Glomerular visceral epithelial cell (primary cell): Measurements from ENCODE around the gene UST.
"Not testable (repeated sequence)": the region's sequence is repeated elsewhere in the genome, so short reads cannot be mapped to it uniquely, and the experiment has no call there.

Experiments
- DNase-seq: peaks from one replicate; pipeline ENCODE4 v3.0.0-alpha.2; 2016; ENCODE audit errors: extremely low spot score

Gene UST

DNA sequence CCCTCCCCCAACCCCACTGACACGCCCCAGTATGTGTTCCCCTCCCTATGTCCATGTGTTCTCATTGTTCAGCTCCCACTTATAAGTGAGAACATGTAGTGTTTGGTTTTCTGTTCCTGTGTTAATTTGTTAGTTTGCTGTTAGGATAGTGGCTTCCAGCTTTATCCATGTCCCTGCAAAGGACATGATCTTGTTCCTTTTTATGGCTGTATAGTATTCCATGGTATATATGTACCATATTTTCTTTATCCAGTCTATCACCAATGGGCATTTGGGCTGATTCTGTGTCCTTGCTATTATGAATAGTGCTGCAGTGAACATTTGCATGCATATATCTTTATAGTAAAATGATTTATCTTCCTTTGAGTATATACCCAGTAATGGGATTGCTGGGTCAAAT is 259.4 kb downstream of the UST start:
- DNase-seq = not testable (repeated sequence)

DNA sequence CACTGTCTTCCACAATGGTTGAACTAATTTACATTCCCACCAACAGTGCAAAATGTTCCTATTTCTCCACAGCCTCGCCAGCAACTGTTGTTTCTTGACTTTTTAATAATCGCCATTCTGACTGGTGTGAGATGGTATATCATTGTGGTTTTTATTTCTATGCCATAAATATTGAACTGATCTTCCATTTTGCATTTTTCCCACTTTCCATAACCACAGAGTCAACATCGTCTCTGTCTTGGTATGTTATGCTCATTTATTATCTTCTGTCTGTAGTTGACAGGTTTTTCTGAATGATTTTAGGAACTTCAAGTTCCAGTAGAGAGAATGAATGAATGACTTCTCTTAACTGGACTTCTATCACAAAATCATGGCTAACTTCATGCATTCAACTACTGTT is 259.8 kb downstream of the UST start:
- no peak for DNase-seq

DNA sequence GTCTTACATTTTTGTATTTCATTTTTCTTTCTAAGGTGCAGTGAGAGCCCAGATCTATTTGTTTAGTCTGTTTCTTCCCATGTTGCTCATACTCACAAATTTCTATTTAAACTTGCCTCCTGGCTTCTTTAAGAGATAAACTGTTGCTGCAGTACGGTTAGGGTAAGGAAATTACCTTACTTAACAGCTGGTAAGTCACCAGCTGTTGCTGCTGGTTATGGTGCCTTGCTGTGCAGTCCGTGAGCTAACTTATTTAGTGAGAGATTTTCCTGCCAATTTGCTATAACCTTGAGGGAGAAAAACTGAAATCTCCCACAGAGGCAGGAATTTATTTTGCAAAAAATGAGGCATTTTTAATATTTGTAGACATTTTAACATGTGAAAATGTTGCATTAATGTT is 261.0 kb downstream of the UST start:
- DNase-seq = no peak

DNA sequence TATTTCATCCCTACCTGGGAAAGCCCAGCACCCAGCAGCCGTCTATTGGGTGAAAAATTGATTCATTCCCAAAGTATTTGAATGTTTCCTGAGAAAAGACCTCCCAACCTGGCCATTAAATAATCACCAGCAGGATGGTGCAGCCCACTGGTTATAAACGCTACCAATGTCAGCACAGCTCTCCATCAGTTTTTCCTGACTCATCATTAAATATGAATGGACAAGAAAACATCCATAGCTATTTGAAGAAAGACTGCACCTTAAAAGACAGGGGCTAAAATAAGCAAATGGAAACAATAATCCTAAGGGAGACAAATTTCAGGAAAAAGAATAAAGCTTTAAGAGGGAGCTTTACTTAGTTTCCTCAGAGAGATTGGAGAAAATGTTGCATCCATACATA is 261.9 kb downstream of the UST start:
- no peak for DNase-seq

DNA sequence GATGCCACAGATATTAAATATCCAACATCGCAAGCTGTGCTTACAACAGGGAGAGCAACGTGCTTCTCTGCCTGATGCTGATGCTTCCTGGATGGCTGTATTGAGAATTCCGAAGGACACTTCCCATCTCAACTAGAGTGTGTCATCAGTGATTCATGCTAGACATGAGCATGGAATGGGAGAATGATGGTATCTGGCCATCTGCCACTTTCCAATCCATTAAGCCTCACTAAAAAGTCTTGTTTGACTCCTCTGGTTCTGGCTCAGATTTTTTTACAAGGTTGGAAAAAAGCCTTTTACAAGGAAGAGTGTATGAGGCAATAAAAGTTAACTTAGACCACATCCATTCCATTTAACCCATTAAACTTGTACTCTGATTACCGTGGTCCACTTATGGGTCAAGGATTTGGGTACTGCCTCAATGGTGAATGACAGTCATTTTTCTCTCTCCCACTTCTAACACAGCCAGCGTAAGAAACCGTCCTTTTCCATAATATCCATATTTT is 265.3 kb downstream of the UST start:
- peak; percentile 95 for DNase-seq

DNA sequence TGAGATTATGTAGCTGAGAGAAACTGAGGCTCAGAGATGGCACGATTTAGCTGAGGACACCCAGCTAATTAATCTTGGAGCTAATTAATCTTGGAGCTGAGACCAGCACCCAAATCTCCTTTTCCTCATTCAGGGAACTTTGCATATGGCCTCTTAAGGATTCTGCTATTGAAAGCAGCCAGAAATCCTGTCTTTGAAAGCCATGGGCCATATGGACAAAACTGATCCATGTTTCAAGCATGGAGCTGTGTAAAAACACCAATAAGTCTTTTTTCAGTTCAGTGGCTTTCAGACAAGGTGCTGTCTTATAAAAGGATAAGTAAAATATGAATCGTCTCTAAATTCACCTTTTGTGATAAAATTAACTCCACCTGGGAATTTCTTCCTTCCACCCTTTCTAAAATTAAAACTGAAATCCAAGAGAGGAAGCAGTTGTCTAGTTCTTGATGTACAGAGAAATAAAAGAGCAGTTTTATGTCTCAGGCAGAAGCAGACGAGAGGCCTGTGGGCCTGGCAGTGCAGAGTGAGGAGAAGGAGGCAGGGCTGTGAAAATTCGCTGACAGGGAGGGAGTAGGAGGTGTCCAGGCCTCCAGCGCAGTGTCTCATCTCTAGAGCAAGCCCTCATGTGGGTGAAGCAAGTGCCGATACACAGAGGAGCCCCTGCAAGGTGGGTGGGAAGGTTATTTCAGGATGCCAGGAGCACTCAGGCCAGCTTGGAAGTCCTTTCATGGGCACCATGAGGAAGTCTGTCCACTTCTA is 266.9 kb downstream of the UST start:
- no peak for DNase-seq

DNA sequence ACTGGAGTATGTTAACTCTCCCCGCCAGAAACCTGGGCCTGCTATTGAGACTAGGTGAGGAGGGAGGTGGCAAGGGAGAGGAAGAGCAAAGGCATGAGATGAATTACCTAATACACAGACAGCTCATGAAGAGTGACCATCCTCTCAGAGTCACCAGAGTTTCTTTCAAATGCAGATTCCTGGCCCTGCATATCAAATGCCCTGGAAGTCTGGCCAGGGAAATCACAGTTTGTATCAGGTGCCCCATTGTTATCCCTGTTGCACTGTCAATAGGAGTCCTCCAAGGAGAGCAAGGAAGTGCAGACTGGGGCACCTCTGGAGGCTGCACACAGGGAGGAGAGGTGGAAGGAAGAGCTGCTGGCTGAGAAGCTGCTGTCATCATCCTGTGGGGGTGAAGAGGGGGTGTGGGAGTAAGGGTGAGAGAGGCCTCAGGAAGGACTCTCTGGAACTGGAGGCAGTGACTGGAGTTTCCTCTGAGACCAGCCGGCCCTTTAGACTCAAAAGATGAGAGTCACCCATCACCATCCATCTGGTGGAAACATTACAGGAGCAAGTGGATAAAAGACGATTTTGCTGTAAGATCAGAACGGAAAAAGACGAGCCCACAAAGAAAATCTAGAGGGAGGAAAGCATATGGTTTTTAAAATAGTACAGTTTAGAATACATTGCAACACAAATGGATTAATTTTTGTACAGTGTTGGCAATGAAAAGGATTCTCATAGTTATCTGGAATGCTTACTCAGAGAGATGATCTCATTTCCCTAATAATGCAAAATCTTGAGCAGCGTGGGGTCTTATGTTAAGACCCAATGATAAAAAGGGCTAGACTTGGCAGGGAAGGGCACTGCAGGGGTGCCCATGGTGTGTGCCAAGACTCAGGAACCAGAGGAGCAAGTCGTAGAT is 268.1 kb downstream of the UST start:
- peak; percentile 42 for DNase-seq

DNA sequence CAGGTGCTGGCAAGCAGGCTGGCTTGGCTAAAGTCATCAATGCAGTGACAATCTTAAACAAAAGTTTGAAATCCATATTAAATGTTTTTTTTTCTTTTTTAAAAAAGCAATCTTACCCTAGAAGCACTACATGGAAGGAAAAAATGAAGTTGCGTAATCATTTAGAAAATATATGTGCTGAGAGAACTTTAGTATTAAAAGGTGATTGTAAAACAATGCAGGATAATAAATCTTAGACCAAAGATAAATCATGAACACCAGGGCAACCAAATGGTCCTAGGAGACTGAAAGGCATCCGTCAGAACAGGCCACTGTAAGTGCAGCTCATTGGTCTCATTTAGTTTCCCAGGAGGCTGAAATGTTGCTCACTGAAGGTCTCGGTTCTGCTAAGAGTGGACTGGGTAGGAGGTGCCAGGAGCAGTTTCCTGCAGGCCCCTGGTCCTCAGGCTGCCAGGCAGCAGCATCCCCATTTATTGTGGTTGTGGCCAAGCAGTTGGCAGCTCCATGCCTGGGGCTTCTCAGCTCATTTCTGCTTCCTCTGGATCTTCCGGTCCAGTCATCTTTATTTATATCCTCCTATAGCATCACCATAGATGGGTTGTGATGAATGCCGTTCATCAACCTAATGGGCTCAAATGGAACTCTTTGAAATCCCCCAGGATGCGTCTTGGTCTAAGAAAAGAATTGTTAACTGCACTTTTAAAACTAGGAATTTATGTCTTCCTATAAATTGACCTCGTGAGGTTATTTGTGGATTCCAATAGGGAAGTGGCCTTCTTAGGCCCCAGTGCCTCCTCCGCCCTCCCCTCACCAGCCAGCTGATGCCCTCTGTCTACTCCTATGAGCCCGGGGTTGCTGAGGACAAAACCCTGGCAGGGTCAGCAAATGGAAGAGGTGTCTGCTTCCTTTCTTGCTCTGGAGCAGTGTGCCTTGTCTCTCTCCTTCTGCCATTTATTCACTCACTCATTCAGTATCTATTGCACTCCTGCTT is 269.0 kb downstream of the UST start:
- no peak for DNase-seq

DNA sequence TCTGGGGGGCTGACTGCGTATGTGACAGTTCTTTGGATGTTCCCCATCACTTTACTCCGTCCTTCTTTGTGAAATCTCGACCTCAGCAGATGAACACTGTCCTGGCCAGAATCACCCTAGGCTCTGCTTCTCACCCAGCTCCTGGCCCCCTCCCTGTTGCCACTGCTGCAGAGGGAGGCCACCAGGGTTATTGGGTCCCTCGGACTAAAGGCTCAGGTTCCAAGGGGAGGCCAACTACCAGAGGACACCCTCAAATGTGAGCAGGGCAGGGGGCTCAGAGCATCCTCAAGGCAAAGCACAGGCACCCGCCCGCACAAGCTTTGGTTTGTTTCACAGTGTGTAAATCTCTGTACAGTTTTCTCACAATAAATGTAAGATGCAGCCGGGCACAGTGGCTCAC is 269.9 kb downstream of the UST start:
- DNase-seq = no peak

DNA sequence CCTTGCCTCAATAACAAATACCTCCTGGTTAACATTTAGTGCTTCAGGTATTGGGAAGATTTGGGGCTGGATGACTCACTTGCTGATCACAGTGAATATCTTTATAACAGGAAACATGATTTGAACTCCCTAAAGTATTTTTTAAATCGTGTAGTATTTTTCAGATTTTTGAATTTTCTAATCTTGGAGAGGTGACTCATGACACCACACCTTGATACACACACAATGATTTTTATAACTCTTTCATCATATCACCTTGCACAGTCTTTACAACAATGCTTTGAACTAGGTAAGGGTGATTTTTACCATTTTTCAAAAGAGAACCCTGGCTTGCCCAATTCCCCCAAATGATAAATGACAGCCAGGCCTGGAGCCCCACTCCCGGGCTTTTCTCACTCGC is 273.5 kb downstream of the UST start:
- no peak for DNase-seq

DNA sequence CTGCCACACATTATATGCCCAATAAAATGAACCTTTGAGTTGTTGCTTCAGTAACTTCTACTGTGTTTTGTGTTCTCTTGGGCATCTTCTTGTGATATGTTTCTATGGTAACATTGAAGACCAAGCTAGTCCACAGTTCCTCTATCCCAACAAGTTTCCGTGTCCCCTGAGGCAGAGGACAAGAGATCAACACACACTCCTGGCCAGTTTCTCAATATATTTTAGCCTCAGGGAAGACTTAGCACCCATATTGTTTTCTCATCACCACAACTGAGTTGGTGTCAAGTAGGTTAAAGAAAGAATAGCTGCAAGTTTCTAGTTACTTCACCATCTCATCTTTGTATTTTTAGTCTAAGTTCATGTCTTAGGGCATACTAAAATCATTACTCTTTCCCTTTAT is 277.5 kb downstream of the UST start:
- DNase-seq = no peak

DNA sequence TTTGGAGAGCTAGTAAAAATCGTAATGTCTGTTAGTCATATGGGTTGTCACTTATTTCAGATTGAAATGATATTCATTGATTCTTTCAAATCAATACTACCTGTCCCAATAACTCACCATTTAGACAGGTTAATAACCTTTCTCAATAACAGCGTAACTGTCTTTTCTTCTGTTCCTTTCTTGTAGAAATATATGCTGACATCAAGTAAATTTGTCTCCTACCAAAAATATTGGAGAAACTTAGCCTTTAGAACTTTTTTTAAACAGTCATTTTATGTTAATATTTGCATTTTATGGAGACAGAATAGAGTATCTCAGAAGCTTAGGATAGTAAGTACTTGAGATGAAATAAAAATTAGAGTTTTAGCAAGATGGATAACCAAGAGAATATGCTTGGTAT is 278.2 kb downstream of the UST start:
- DNase-seq = no peak

DNA sequence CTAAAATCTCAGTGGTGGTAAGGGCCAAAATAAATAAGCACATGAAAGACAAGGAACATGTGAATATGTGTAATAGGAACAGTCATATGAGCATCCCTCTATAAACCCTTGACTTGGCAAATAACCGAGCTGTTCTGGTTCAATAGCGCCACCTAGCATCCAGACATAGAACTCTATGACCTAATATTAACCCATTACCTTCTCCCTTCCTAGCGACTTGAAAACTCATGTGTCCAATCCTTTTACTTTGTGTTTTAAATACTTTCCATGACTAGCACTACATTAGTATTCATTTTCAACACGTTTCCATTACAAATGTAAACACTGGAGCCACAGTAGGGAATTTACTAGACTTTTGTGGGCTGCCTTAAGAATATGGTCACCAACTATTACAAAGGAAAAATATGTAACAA is 279.7 kb downstream of the UST start:
- peak; percentile 69 for DNase-seq

DNA sequence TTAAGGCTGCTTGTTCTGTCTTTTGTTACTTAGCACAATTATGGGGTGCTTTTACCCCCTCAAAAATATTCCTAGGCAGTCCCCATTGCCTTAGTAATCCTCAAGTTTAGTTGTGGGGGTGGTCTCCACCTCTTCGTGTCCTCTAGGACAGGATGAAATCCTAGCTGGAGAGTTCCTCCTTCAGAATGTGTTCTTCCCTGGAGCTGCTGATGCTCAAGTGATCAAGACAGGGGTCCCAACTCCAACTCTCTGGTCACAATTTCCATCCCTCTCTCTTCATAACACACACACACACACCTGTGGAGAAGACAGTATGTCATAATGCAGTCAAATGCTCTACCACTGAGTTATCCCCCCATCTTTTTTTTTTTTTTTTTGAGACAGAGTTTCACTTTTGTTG is 280.7 kb downstream of the UST start:
- no peak for DNase-seq

DNA sequence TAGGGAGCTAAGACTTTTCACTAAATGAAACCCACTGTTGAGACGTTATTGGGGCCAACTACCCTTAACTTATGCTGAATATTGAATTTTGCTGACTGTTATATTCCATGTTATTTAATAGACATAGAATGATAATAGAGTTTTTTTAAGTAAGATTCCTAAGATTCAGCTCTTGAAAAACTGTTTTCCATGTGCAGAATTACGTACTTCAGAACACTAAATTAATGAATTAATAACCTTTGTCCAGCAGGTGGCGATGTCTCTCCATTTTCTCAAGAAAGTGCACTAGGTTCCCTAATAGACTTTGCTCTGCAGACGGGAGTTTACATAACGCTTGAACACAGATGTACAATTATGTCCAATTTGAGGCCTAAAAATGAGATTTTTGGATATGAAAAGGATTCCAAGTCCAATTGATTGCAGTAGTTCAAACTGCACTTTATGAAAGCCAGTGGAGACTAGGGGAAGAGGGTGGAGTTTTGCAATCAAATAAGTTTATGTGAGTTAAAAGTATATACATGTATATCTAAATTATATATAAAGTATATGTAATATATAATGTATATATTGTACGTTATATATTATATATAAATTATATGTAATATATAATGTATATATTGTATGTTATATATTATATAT is 282.1 kb downstream of the UST start:
- peak; percentile 91 for DNase-seq

DNA sequence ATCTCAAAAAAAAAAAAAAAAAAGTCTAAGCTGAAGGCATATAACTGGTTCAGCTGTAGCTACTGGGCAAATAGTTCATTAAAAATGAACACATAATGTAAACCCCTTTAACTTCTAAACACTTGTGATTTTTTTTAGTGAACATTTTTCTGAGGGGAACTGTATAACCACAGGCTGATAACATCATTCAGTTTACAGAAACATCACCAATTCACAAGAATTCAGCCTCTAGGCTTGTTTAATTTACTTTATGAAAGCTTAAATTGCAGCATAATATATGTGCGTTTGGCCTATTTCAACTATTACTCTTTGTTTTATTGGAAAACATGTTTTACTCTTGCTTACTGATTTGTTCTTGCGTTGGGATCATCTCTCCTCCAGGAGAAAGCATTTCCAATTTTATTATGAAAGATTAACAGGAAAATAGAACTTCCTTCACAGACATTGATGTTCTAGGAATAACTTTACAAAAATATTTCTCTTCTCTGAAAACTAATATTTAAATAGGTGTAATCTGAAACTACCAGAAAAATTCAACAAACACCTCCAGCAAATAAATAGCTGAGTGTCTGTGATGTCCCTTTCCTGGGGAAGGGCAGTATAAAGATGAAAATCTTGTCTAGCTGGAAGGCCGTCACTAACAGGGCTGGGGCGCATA is 284.5 kb downstream of the UST start:
- DNase-seq = no peak

DNA sequence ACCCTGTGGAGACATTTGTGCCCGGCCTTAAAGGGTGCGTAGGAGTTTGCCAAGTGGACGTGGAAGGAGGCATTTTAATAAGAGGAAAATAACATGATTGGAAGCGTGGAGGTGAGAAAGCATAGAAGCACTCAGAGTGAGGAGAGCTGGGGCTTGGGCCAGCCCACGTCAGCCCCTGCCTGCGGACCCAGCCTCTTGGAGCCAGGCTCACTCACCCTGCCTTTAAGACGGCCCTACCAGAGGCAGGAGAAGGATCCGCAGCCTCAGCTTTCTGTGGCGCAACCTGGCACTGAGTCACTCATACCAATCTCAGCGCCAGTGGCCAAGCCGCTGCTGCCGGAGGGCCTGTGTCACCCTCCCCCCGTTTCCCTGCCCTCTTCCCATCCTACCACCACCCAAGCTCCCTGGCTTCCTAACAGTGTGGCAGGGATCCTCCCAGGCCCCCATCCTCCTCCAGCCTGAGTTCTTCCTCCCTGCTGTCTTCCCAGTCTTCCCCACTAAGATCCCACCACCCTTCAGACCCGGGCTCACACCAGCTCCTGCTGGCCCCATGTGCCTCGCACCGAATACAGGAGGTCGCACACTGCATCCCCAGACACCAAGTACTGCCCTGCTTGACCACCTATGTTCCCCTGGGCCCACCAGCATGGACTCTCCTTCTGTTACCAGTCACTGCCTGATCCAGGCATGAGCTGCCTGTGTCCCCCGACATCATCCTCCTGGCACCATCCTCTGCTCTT is 285.2 kb downstream of the UST start:
- DNase-seq = peak; percentile 96

DNA sequence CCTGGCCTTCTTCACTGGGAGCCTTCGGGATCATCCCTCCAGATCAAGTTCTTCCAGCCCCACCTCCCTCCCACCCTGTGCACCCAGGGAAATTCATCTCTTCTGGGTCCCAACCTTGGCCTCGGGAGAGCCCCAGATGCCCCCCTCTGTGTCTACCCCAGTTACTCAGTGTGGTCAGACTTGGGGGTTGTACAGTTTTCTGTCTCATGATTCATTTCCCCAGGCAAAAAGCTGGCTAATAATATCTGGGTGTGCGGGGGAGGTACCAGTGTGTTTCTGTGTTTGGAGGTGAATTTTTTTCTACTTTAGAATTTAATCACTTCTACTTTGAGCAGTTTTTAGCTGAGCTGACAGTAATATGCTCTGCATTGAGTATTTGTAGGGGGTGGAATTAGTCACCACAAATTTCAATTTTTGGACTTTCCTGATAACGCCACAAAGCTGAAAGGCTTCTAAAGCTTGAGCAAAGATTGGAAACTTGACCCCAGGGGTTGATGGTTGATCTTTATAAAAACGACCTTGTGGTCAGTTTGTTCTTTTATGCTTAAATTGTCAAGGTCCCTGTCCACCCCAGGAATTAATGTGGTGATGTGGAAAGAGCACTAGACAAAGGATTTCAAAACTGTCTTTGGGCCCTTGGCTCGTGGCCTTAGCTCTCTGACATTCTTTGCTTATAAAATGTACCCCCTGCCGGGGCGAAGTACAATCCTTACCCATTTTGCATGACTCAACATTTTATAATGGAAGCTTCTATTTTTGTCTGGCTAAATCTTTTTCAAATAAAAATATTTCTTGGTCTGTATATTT is 286.0 kb downstream of the UST start:
- DNase-seq = peak; percentile 93

DNA sequence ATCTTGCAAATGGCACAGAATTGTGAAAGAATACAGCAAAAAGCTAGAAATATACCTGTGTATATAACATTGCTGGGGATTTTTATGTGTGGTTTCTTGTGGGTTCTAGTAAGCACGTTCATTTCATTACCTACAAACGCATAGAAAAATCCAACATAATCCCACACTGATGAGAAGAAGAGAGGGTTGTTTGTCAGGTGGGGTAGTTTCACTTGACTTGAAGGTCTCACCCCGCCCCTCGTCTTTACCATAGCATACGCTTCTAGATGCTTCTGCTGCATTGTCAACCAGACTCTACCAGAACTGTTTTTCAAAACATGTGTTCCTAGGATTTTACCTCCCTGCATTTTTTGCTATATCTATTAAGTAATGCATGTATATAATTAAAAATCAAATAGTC is 286.6 kb downstream of the UST start:
- DNase-seq = no peak
